GM21526 (cell line): ENCODE measurements around the gene SUGCT.

Source experiments
- ATAC-seq: cut with Tn5 transposase; IDR thresholded peaks from one replicate; pipeline ENCODE4 v1.9.1; 2021; ENCODE audit warnings: moderate library complexity; ENCODE audit not compliant: unreplicated experiment, low FRiP score

The SUGCT gene

GRCh38 chr7:40500219-40500618, 365.4 kb downstream of the SUGCT start:
- ATAC-seq, result no peak

DNA sequence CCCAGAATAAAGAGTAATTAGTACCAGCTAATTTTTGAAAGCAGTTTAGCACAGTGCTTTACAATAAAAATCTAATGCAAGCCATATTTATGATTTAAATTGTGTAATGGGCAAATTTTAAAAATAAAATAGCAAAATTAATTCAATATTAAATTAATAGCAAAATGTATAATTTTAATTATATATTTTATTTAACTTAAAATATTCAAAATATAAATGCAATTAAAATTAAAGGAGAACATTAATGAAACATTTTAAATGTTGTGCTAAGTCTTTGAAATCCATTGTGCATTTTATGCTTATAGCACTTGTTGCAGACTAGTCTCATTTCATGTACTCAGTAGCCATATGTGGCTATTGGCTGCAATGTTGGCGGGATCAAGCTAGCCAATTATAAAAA, 367.6 kb downstream of the SUGCT start:
- ATAC-seq, result no peak

DNA sequence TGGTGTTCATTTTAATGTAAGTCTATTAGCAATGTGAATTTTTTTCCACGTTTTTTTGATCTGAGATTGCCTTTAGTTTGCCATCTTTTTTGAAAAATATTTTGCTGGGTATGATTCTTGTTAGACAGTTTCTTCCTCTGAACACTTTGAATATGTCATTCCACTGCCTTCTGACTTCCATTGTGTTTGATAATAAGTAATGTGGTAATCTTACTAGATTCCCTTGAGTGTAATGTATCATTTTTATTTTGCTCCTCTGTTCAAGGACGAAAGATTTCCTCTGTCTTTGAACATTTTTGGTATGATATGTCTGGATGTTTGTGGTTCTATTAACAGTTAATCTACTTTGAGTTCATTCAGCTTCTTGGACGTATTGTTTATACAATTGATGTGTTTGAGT, 371.4 kb downstream of the SUGCT start:
- ATAC-seq, result no peak

DNA sequence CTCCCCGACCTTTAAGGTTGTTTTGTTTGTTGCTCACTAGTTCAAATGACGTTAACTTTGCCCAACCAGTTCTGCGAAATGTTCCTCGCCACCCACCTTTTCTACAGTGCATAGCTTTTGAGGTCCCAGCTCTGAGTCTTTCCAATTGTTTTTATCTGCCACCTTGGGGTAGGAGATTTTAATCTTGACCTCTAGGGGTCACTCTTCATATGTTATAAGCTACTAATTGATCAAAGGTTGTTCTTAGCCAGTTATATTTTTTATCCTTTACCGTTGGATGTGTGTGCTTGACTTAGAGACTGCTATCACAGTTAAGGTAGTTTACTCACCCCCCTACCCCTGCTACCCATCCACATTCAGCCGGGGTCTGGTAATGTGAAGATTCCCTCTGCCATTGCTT, 372.4 kb downstream of the SUGCT start:
- no peak for ATAC-seq

GRCh38 chr7:40509287-40509996, 374.6 kb downstream of the SUGCT start:
- no peak for ATAC-seq

GRCh38 chr7:40516376-40516775, 381.6 kb downstream of the SUGCT start:
- no peak for ATAC-seq

GRCh38 chr7:40519009-40519408, 384.2 kb downstream of the SUGCT start:
- ATAC-seq, result no peak

DNA sequence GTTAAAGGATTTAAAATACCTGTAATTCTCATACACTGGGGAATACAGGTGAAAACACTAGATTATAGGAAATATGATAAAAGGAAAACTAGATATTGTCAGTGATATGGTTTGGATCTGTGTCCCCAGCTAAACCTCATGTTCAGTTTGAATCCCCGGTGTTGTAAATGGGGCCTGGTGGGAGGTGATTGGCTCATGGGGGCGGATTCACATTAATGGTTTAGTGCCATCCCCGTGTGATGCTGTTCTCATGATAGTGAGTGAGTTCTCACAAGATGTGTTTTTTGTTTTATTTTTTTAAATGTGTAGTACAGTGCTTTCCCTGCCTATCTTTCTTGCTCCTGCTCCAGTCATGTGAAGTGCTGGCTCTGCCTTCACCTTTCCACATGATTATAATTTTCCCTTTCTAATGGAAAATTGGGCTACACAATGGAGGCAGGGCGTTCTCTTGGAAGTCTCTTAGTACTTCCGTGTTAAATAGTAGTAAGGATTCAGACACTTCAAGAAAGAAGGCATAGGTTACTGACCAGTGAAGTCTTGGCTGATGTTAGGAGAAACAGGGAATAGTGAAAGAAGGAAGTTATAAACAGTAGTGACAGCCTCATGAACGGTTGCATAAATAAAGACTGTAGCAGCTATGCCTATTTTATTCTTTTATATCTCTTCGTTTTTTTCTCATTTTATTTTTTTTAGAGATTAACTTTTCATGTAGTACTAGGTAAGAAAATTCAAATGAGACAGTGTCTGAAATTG, 386.4 kb downstream of the SUGCT start:
- no peak for ATAC-seq

- no peak for ATAC-seq
These were observed 391.0 kb downstream of the SUGCT start for GRCh38 chr7:40525764-40526163.

DNA sequence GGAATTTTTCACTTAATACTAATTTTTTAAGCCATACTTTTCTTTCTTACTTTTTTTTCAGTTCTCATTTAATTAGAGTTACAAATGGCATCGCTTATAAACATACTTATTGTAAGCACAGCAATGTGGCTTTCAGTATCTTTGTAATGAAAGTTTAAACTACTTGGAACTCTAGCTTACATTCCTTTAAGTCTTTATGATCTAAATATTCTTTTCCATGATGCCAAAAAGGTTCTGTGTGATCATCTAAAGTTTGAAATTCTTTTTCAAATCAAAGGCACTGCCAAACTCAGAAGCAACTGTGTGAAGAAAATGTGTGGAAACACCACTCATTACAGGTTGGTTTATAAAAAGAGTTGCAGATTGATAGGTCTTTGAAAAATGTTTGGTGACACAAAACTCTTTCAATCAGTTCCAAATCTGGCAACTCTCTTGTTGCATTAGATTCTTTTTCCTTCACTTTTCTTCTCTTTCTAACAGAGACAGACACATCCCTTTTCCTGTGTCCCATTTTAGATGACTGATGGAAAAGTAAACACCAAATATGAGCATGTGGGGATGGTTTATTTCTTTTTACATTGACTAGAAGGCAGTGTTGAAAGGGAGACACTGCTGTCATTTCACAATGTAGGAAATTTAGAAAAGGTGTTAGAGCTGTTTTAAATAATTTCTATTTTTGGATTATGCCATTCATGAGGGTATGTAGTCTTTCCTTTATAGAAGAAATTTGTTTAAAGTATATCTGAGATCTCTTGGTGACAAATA, 392.3 kb downstream of the SUGCT start:
- ATAC-seq, result no peak

- ATAC-seq, result no peak
These were observed 392.9 kb downstream of the SUGCT start for GRCh38 chr7:40527723-40528122.

GRCh38 chr7:40530292-40530691, 395.5 kb downstream of the SUGCT start:
- no peak for ATAC-seq

DNA sequence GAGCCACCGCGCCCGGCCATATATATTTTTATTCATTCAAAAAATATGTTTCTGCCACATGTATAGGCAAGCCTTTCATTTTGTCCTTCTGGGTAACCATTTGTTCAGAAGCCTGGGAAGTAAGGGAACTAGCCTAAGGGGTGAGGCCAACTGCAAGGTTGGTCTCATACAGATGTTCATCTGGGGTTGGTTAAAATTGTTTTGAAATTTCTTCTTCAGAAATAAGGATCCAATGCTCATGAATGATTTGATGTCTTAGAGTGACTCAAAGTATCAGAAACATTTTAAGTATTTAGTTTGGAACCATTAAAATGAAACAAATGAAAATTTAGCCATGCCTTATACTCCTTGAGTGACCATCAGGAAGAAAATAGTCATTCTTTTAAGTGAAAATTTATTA, 397.2 kb downstream of the SUGCT start:
- ATAC-seq, result no peak

- no peak for ATAC-seq
These were observed 400.9 kb downstream of the SUGCT start for GRCh38 chr7:40535678-40536077.

DNA sequence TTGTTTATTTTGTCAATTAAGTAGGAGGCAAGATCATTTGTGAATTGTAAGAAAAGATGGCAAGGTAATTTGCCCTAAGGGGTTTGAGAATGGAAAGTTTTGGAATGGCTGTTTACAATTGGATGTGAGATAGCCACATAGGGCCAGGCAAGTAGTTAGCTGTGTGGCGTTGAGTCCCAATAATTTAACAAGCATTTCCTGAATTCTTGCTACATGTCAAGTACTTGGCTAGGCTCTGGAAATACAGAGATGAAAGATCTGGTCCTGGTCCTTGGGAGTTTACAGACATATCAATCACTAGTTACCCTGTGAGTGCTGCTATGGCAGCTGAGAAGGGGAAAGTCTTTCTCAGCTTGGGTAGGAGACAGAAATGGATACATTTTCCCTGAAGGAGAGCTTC, 401.6 kb downstream of the SUGCT start:
- ATAC-seq, result no peak

- ATAC-seq, result no peak
These were observed 403.5 kb downstream of the SUGCT start for GRCh38 chr7:40538281-40538680.

DNA sequence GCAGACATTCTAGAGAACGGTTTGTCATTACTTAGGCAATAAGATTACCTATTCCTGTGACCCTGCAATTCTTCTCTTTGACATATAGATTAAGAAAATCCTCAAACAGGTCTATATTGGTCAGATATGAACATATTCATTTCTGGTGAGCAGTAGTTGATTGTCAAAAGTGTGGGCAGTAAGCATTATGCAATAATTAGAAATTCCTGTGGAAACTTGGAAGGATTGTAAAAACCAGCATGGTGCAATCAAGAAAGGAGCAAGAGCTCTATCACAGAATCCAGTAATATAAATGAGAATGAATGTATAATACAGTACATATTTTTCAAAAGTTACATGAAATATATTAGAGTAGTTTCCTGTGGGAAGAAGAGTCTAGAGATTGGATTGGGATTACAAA, 406.5 kb downstream of the SUGCT start:
- no peak for ATAC-seq

DNA sequence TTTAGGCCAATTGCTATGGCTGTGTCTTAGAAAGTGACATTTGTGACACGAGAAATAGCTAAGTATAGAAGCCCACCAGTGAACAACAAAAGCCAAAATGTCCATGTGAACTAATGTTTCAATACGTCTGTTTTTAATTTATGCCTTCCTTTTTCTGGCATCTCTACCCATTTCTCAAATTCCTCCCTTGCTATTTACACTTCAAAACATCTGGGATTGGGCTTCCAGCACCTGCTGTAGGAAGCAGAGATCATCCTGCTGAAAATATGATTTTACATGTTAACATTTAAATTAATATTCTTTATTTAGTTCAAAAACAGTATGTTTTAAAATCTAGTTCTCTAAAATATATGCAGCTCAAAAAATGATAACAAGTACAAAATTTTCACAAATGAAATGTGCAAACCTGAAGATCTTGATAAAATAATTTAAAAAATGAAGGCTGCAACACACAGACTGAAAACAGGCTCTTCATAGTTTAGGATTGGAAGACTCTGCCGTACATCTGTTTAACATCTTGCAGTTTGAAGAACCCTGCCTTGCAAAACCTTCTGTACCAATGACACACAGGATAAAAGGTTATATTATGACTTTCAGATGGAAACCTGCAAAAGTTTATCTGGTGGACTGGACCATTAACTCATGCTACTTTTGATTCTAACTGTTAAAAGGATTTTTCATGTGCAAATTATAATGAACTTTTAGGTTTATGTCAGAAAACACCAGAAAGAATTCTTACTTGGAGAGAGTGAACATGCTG, 408.4 kb downstream of the SUGCT start:
- no peak for ATAC-seq

DNA sequence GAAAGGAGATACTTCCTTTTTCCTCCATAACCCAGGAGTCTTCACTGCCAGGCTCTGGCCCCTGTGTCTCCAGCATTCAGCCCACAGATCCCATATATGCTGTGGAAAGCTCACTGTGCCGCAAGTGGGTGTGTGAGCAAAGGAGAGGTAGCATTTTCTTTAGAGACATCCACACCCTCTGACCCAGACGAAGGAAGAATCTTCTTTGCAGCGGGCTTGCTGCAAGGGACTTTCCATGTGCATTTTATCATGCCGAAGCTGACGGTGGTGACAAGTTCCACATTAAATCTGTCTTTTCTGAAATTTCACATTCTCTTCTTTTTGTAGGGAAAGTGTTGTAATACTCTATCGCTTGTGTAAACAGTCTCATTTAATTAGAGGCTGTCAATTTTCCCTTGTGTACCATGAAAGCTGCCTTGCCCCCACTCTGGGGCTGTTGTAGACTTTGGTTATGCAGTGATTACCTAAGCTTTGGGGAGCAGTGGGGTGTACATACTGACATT, 409.5 kb downstream of the SUGCT start:
- ATAC-seq, result no peak

DNA sequence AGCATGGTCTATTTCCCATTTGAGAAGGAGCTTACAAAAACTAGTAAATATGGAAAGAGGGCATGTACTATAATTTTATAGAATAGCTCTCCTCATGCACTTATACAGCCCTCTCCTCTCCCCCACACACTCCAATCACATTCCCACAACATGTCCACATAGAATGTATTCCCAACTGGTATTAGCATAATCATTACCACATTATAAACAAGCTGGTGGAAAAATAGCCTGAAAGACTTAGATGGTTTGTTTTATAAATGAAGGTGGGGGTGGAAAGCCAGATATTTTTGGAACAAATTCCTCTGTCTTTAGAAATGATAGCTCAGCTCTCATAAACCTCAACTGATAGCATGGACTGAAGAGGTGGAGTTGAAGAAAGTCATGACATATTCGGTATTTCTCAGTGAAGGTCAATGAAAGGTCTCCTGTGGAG, 410.1 kb downstream of the SUGCT start:
- no peak for ATAC-seq

DNA sequence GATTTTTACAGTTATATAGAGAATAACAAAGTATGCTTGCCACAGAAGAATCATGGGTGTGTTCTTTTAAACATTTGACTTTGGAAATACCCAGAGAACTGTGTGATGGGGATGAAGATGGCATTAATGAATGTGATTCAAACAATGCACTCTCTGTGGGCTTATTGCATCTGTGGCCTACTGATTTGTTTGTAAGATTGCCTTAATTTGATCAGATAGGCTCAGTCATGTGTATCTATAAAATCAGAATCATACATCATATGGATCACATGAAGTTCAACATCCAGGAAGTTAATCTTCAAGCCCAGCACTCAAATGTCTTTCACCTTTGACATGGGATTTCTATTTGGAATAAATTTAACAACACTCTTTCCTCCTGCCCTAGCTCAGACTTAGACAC, 410.9 kb downstream of the SUGCT start:
- ATAC-seq, result no peak
